Measurements from ENCODE around the gene VPS8.
"Not testable (repeated sequence)": the region's sequence is repeated elsewhere in the genome, so short reads cannot be mapped to it uniquely, and the experiment has no call there.

The VPS8 gene

DNA sequence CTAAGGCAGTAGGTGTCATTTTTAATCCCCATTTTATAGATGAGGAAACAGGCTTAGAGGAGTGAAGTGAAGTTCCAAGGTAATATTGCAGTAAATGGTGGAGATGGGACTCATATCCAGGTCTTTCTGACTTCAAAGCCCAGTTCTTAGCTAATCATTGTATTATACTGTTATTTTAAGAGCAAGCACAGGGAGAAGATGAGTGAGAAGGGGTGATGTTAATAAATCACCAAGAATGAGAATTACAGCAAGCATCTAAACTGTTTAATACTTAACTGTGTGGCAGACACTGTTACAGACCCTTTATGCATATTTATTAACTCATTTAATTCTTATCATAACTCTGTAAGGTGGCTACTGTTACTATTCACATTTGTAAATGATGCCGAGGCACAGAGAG lies 61.2 kb downstream of the VPS8 start:
- no peak for DNase-seq

- DNase-seq, result peak in 1 of 5 experiments; percentile 35
These were observed 63.0 kb downstream of the VPS8 start for GRCh38 chr3:184874709-184875644.

- DNase-seq, result no peak
These were observed 68.5 kb downstream of the VPS8 start for GRCh38 chr3:184880276-184881019.

DNA sequence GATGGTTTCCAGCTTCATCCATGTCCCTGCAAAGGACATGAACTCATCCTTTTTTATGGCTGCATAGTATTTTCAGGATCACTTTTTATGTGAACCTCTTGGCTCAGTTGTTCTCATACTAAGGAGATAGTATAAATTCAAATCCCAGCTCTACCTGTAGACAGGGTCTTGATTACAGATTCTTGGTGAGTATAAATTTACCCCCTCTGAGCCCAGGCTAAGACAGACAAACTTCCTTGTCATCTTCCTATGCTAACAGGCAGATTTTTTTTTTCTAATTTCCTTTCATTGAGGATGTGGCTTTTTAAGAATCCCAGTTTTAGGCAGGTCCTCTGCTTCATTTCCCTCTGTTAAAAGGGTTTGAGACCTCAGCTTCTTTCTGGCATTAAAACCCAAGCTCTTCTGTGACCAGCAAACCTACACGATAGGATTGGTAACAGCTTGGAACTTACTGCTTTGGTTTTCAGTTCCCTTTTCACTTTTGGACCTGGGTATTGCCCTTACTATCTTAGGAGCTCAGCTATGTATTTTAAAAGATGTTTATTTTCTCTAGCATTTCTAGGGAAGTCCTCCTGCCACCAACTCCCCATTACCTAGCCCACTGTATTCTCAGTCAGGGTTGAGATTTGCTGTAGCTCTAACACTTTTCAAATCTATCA lies 72.5 kb downstream of the VPS8 start:
- no peak for DNase-seq

GRCh38 chr3:184885112-184885511 lies 73.1 kb downstream of the VPS8 start:
- no peak for DNase-seq

DNA sequence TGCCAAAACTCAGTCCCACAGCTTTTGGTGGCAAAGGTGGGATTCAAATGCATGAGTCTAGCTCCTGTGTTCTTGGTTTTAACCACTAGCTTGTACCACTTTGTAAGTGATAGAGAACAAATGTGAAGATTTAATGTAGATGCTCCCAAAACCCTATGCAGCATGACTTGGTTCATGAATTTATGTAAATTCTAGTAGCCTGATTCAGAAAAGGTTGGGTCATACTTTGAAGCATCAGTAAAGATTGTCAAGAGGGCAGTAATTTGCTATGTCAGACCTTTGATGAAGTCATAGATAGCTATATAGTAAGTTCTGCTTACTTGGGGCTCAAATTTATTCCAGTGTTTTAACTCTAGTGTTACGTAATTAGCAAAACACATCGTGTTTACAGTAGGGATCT lies 75.6 kb downstream of the VPS8 start:
- DNase-seq, result no peak

DNA sequence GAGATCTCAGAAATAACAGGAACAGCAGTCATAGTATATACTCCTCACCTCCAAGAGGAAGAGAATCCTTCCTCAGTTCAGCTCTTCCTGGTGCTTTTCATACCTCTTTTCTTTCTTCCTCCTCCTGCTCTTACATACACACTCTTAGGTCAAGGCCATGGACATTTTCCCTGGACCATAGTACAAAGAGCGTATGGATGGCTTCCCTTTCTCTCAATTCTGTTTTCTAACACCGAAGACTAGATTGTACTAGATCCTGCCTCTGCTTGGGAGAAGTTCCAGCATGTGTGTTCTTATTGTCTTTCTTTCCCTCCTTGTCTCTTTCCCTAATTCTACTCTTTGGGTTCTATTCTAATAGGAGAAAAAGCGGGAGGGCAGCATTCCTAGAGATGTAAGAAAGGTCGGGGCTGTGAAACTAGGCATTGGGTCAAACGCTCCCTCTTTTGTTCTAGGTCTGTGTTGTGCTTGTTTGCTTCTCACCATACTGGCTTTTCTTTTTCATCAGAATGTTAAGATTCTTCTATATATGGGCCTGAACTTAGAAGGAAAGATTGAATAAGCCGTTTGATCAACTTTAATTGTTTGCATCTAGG lies 77.4 kb downstream of the VPS8 start:
- DNase-seq, result no peak

DNA sequence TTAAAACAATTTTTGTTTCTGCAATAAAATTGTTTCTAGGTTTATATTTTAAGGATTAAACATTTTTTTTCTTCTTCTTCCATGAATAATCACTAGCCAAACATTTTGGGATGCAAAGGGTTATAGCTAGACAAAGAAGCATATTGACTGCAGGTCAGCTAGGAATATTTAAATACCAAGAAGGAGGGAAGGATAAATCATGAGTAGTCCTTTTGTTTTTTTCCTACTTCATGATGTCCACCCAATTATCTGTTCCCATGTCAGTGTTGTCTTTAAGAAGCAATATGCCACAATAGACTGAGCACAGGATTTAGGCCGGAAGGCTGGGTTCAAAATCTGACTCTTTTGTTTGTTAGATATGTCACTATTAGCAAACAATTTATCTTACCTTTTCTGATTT lies 82.1 kb downstream of the VPS8 start:
- no peak for DNase-seq

DNA sequence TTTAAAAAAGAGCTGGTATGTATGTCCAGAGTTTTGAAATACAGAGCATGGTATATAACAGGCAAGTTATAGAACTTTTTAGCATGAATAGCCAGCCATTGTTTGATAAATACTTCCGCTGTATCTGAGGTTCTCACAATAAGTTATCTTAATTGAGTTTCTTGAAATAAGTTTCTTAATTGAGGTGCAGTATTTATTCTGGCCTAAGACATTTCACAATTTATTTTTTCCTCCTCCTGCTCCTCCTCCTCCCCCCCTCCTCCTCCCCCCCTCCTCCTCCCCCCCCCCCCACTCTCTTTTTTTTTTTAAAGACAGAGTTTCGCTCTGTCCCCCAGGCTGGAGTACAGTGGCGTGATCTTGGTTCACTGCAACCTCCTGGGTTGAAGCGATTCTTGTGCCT lies 83.4 kb downstream of the VPS8 start:
- DNase-seq, result no peak

GRCh38 chr3:184896336-184896735 lies 84.4 kb downstream of the VPS8 start:
- DNase-seq, result no peak

DNA sequence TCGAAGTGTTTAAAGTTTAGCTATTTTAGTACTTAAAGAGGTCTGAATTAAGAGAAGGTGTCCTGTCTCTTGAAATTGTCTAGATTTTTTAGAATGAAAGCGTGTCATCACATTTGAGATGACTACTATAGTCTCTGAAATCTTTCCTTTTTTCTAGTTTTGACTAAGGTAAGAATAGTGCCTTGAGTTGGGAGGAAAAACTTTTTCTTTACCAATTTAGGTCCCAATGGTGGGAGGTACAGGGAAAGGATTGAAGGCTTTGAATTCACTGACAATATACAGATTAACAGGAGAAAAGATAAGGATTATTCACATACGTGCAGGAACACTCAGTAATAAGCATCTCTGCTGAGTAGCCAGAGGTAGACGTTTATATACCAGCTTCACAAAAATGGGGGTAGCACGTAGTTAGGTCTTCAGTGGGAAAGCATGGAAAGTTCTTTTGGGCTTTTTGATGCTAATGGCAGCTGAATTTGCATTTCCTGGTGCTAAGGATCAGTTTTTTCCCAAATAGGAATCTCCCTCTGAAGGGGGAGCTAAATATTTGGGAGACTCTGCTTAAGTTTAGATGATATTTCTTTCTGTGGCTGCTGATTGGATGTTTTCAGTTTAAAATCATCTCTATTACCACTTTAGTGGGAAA lies 88.1 kb downstream of the VPS8 start:
- no peak for DNase-seq

DNA sequence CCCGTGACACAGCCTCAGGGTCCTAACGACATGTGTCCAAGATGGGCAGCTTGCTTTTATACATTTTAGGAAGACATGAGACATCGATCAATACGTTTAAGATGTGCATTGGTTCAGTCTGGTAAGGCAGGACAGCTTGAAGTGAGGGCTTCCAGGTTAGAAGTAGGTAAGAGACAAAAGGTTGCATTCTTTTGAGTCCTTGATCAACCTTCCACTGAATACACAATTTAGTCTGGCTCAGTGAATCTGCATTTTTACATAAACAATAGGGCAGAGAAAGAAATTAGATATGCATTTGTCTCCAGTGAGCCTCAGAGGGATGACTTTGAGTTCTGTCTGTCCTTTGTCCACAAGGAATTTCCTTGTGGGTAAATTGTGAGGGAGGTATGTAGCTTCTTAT lies 95.1 kb downstream of the VPS8 start:
- DNase-seq, result not testable (repeated sequence)

DNA sequence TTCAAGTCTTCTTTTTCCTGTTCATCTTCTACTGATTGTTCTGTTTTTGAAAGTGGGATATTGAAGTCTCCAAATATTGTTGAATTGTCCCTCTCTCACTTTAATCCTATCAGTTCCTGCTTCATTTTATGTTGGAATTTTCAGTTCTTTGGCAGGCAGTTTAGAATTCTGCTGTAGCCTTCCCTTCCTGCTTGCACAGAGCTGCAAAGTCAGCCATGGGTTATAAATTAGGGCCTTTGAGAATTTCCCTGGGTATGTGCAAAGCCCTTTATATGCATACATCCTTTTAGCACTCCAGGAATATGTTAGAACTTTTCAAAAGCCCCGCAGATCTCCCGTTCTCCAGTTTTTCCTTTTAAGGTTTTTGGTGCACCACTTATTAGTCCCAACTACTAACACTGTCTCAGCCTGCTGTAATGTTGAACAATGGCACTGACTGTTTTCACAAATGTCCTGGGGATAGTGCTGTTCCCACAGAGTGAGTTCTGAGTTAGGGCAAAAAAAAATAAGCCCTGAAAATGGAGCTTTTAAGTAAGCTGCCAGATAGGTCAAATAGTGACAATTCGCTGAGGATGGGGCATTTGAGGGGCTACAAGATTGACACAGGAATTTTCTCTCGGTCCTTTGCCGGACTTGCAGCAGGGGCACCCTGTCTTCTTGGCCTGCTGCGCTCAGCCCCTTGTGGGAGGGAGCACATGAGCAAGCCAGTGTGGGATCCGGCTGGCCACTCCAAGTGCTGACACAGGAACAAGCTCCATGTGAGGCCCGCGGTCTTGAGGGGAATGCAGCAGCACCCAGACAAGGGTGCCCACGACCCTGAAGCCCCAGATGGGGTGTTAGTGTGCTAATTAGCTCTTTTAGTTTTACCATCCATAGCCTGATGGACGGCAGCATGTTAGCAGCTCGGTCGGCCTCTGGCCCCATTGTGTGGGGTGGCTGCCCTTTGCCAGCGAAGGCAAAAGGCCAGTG lies 96.0 kb downstream of the VPS8 start:
- no peak for DNase-seq

GRCh38 chr3:184908859-184909258 lies 96.9 kb downstream of the VPS8 start:
- DNase-seq, result no peak

DNA sequence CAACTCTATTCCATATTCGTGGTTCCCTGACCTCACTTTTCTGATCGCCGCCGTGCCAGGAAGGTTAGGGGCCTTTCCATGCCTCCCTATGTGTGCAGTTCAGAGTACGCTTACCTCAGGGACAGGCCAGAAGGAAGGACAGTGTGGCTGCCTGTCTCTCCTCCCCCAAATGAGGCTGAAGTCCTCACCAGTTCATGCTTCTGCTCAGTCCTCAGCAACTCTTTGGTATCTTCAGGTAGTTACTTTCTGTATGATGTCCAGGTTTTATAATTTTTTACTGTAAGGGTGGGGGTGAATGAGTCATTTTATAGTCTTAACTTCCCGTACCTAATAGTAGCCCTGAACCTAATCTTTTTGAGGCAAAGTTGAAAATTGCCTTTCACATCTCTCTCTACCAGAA lies 98.7 kb downstream of the VPS8 start:
- DNase-seq, result no peak

DNA sequence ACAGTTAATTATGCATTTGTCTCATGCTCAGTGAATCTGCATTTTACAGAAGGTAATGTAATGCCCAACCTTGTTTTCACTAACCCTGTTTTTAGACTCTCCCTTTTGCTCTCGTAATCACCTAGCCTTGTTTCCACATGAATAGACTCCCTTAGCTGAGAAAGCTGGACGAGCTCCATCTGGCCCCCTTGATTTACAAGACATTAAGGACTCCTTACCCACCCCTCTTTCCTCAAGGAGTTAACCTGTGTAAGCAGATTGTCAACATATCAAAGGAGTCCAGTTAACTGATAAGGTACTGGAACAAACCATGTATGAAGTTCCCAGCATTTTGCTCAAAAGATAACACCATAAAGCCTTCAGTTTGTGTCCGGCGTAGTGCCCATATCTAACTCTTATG lies 99.6 kb downstream of the VPS8 start:
- DNase-seq, result no peak

DNA sequence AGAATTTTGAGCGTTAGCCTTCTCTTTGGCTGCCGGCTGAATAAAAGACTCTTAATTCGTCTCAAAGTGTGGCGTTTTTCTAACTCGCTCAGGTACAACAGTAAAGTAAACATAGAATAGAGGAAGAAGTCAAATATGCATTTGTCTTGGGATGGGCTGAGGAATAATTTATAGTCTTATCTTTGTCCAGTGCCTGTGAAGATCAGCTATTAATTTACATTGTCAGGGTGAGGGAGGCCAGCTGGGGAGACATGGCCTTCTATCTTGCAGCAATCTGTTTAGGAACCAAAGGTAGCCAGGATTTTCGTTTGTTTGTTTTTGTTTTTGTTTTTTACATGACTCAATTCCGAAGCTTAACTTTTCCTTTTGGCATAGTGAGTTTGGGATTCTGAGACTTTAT lies 100.2 kb downstream of the VPS8 start:
- no peak for DNase-seq

DNA sequence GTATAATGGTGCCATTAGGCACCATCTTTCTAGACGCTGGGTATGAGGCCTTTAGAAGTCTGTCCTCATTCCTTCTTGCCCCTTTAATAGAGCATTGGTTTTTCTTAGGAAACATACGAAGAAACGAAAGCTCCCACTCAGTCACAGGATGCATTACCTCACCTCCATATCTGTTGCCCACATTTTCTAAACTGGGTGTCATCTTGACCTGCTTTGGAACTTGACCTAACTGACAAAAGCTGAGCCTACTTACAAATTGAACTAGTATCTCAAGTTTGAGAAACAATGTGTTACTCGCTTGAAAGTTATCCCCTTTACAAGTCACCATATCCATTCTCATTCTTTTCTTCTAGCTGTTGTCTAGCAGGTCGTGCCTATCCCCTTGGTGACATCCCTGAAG lies 102.7 kb downstream of the VPS8 start:
- DNase-seq, result no peak

DNA sequence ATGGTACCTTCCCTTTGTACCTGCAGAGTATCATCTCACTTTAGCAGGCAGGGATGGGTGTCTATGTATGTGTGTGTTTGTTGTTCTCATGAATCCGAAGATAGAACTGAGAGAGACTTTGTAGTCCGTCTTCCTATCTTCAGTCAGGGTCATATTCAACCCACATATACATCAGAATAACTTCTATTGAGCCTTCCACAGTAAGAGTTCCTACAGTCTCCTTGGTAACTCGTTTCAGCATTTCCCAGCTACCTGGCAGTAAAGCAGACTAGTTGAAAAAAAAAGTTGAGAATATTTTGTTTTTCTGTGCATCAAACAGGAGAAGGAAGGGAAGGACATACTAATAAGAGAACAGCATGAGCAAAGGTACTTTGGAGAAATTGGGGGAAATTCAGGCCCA lies 106.8 kb downstream of the VPS8 start:
- DNase-seq, result no peak

DNA sequence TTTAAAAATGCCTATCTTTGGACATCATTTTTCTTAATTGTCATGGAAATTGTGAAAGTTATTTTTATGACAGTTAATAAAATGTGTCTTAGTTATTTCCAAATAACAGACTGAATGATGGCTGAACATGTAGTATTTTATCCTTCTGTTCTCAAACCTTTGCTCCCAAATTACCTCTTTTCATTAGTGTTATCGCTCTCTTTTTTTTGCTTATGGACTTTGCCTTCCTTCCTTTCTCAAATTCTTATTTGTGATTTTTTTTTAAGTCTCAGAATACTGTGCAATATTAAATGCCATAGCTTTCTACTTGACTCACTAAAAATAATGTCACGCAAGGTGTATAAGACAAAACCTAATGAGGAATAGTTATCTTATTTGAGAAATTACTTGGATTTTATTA lies 107.7 kb downstream of the VPS8 start:
- no peak for DNase-seq

DNA sequence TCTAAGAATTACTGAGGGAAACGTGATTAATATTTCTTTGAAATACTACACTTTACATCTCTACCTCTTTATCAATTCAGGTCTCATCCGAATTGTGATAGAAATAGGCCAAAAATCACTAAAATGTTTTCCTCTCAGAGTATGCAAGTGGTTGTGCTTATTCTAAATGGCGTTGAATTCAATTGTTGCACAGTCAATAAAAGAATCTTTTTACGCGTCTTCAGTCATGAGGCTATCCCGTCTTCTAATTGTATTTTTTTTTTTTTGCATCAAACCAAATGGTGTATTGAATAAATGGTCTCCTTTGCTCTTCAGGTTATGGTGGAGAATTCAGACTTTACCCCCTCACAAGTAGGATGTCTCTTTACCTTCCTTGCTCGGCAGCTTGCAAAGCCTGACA lies 112.6 kb downstream of the VPS8 start:
- DNase-seq, result no peak
